Measurements from ENCODE around the gene HK2.

- TF ChIP-seq CTCF (IDR thresholded peaks at IDR 0.05), result no peak
- no peak for TF ChIP-seq POLR2A (IDR thresholded peaks at IDR 0.05)
These were observed 72.5 kb downstream of the HK2 start for GRCh38 chr2:74906395-74906794.
